Superior temporal gyrus (tissue), 1 donor: ENCODE results near the gene PKD2L1.

Experiments used
- DNase-seq: peaks from one replicate; pipeline ENCODE4 v3.0.0-alpha.2; 2016; ENCODE audit errors: extremely low spot score

The PKD2L1 gene

GRCh38 chr10:100356067-100357017, 26.3 kb upstream of the PKD2L1 start:
- DNase-seq, result no peak

GRCh38 chr10:100355086-100355485, 25.1 kb upstream of the PKD2L1 start:
- DNase-seq, result no peak

- DNase-seq, result no peak
Observed at GRCh38 chr10:100353770-100354485, 23.9 kb upstream of the PKD2L1 start.

GRCh38 chr10:100350914-100351485, 21.0 kb upstream of the PKD2L1 start:
- DNase-seq, result peak; percentile 78

GRCh38 chr10:100349672-100350071, 19.6 kb upstream of the PKD2L1 start:
- no peak for DNase-seq

GRCh38 chr10:100349087-100349486, 19.1 kb upstream of the PKD2L1 start:
- no peak for DNase-seq

- DNase-seq, result no peak
Observed at GRCh38 chr10:100348389-100348927, 18.4 kb upstream of the PKD2L1 start.

- DNase-seq, result no peak
Observed at GRCh38 chr10:100347568-100348195, 17.7 kb upstream of the PKD2L1 start.

GRCh38 chr10:100346765-100347567, 16.9 kb upstream of the PKD2L1 start, which contains the start of gene SCD:
SCD (plus strand) TSS chr10:100347233; CDS start chr10:100347505, 272 bp downstream.
- peak; percentile 99 for DNase-seq

- DNase-seq, result peak; percentile 74
Observed at GRCh38 chr10:100346351-100346764, 16.3 kb upstream of the PKD2L1 start.

- DNase-seq, result no peak
Observed at GRCh38 chr10:100345570-100346330, 15.7 kb upstream of the PKD2L1 start.

- DNase-seq, result no peak
Observed at GRCh38 chr10:100344241-100344788, 14.3 kb upstream of the PKD2L1 start.

GRCh38 chr10:100342627-100342972, 12.6 kb upstream of the PKD2L1 start:
- no peak for DNase-seq

- peak; percentile 68 for DNase-seq
Observed at GRCh38 chr10:100341953-100342626, 12.1 kb upstream of the PKD2L1 start.

- peak; percentile 89 for DNase-seq
Observed at GRCh38 chr10:100340948-100341847, 11.2 kb upstream of the PKD2L1 start.

- DNase-seq, result no peak
Observed at GRCh38 chr10:100339236-100339635, 9.2 kb upstream of the PKD2L1 start.

- DNase-seq, result peak; percentile 94
Observed at GRCh38 chr10:100338434-100339036, 8.5 kb upstream of the PKD2L1 start.

- DNase-seq, result no peak
Observed at GRCh38 chr10:100334762-100335161, 4.7 kb upstream of the PKD2L1 start.
